GM23338 (cell line): ENCODE measurements around the gene MAD1L1.

Source experiments
- CREB1 ChIP-seq: fragments of 250-450 bp; sonication (Bioruptor Pico); IDR thresholded peaks from 2 replicates; pipeline ENCODE4 v1.5.0; 2020; ENCODE audit warnings: low read depth, mild to moderate bottlenecking, moderate library complexity
- EZH2 ChIP-seq: fragments of 200-600 bp; sonication (generic); IDR thresholded peaks from one replicate; pipeline ENCODE4 v1.8.0; 2017; ENCODE audit warnings: antibody characterized with exemption, mild to moderate bottlenecking, low read depth; ENCODE audit not compliant: unreplicated experiment
- EZH2phosphoT487 ChIP-seq: fragments of 200-600 bp; sonication (generic); IDR thresholded peaks from one replicate; pipeline ENCODE4 v1.8.1; 2018; ENCODE audit warnings: antibody characterized with exemption; ENCODE audit not compliant: unreplicated experiment
- POLR2AphosphoS5 ChIP-seq: IDR thresholded peaks from 2 replicates; pipeline ENCODE4 v1.6.1; 2016; ENCODE audit warnings: antibody characterized with exemption, low read depth
- TF ChIP-seq, protein P1 (sequence below), 2 experiments: fragments of 200-600 bp in 1 of 2; sonication (generic) in 1 of 2; conservative IDR thresholded peaks; 2 replicates each; pipeline versions ENCODE4 v1.5.1 to v1.6.1; 2016 to 2017; ENCODE audit warnings: antibody characterized with exemption in 2 of 2, low read depth in 2 of 2, mild to moderate bottlenecking in 2 of 2, moderate library complexity in 1 of 2

DNA sequence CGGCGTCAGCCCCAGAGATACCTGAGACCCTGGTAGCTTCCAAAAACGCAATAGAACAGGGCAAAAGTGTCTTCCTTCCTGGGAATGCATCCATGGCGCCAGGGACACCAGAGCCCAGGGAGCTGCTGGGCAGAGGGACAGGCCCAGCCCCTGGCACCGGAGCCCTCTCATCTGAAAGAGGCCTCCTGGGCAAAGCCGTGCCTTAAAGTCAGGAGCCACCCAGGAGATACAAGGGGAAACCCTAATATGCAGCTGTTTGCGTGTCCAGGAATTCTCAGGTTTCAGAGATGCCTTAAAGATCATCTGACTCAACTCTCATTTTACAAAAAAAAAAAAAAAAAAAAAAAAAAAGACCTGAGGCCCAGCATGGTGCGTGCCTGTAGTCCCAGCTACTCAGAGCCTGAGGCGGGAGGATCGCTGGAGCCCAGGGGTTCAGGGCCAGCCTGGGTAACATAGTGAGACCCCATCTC is 37.3 kb upstream of the MAD1L1 start:
- no peak for TF ChIP-seq EZH2phosphoT487
- TF ChIP-seq, protein P1, sequence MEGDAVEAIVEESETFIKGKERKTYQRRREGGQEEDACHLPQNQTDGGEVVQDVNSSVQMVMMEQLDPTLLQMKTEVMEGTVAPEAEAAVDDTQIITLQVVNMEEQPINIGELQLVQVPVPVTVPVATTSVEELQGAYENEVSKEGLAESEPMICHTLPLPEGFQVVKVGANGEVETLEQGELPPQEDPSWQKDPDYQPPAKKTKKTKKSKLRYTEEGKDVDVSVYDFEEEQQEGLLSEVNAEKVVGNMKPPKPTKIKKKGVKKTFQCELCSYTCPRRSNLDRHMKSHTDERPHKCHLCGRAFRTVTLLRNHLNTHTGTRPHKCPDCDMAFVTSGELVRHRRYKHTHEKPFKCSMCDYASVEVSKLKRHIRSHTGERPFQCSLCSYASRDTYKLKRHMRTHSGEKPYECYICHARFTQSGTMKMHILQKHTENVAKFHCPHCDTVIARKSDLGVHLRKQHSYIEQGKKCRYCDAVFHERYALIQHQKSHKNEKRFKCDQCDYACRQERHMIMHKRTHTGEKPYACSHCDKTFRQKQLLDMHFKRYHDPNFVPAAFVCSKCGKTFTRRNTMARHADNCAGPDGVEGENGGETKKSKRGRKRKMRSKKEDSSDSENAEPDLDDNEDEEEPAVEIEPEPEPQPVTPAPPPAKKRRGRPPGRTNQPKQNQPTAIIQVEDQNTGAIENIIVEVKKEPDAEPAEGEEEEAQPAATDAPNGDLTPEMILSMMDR (conservative IDR thresholded peaks at IDR 0.05; ENCODE audit: low read depth in 2 of 2) = no peak
- TF ChIP-seq POLR2AphosphoS5 = no peak
- TF ChIP-seq EZH2 = no peak
- no peak for TF ChIP-seq CREB1
